Left cardiac atrium (tissue), 4 donors: ENCODE results near the gene DGKB. TPM values are rescaled to one million over a fixed set of nuclear protein-coding genes. Genes with fewer than 3 reads are reported as not detected.

Experiments used
- ATAC-seq, 2 donors: fragments of 200-7000 bp; cut with Tn5 transposase; one replicate each; pipeline ENCODE4 v1.9.1; 2020; ENCODE audit warnings: mild to moderate bottlenecking in 2 of 2, moderate library complexity in 2 of 2
- DNase-seq: peaks from one replicate; pipeline ENCODE4 v3.0.0-alpha.2; 2020
- intact Hi-C, 2 donors: fragments of 100-400 bp; cut with DNase I; formaldehyde crosslinking; loops; one replicate each; pipeline versions ENCODE4 v1.14.1 to v1.15.1; 2022 to 2023
- total RNA-seq, 2 donors: library from RNA; stranded (reverse); fragmentation: NEBNext Ultra II Directional; extraction: Animal tissue kit (Norgen Biotek cat#: 25700); gene quantifications; one replicate each; pipeline ENCODE4 v1.2.1, GENCODE V29; 2021
- donor health status: DM: no; HTN: yes; CAD: no.
- donor health status: DM: no; HTN: yes; CAD: no; lungs with severe emphysema.
- donor health status: DM: yes; HTN: yes; CAD: no.
- donor health status: Dilated cardiomyopathy.

DGKB gene
- total RNA-seq, 2 donors from 2014 or later = 0.38 to 1.9 TPM

DNA sequence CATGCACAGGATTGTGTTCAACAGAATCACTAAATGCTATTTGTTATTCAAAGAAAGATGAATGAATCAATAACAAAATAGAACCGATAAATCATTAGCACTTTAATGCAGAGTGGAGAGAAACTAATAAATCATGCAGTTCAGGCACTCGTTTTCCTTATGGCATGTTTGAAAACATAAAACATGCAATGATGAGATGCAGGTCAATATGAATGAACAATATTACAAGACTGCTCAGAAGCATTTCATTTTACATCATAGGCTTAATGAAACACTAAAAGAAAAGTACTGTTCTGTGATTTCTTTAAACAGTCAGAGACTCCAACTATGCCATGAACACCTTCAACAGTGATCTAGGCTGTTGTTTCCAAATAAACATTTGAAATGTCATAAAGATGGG, 755.0 kb downstream of the DGKB start:
- intact Hi-C loops = no loop called here
- no peak for ATAC-seq

DNA sequence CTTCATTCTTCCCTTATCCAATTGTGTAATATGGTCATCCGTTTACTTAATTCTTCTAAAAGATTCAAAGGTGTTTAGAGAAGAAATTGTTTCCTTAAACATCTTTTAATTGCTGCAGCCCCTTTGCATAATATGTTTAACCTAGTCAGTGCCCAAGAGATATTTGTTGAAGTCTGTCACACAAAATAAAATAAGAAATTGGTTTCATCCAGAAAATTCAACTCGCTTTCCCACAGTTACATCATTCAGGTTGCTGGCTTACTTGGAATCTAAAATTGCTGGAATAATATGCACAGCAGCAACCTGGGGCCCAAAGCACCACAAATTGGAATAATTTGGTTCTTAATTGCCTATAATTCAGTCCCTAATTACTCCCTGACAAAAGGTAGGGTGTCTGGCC, 758.0 kb downstream of the DGKB start:
- intact Hi-C loops = no loop called here
- ATAC-seq (no peak), DNase-seq (no peak)

More for the DNA sequence above, 755.0 kb downstream of the DGKB start:
- no peak for DNase-seq

GRCh38 chr7:14144109-14144508, 758.4 kb downstream of the DGKB start:
- no peak for DNase-seq
- intact Hi-C loops = no loop called here
- no peak for ATAC-seq

GRCh38 chr7:14137676-14138075, 764.9 kb downstream of the DGKB start:
- ATAC-seq (no peak), DNase-seq (no peak)
- intact Hi-C loops = no loop called here

DNA sequence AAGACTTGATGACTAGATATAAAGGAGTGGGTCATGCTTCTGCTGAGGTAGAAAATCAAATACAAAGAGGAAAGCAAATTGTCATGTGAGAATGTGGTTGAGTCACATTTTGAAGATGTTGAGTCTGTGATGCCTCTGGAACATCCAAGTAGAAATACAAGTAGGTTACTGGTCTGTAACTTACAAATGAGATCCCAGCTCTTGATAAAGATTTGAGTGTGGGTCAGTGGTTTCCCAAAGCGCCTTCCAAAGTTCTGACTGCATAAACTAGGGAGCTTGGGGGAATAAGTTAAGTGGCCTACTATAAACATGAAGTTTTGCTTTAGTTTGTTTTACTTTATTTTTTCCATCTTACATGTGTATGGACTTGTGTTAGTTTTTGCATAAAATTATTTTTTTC, 768.8 kb downstream of the DGKB start:
- intact Hi-C loops = no loop called here
- ATAC-seq = no peak
- no peak for DNase-seq

- ATAC-seq (no peak), DNase-seq (no peak)
- intact Hi-C loops = no loop called here
Measured at GRCh38 chr7:14125998-14126397, 776.6 kb downstream of the DGKB start.

DNA sequence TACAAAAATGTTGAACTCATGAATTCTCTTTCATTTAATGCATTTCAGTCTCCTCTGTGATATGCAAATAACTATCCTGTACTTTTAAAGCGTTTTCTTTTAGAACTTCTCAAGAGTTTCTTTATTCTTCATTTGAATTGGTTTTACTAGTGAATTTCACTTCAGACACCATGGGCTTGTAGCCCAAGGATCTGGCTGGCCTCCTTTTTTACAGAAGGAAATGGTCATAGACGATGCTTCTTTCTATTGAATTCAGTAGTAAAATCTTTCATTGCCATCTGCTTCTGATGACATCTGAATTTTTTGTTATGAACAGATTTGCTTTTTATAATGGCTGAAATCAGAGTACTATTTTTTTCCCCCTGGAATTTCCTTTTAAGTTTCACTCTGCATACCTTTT, 777.8 kb downstream of the DGKB start:
- DNase-seq (no peak), ATAC-seq (no peak)
- intact Hi-C loops = no loop called here

DNA sequence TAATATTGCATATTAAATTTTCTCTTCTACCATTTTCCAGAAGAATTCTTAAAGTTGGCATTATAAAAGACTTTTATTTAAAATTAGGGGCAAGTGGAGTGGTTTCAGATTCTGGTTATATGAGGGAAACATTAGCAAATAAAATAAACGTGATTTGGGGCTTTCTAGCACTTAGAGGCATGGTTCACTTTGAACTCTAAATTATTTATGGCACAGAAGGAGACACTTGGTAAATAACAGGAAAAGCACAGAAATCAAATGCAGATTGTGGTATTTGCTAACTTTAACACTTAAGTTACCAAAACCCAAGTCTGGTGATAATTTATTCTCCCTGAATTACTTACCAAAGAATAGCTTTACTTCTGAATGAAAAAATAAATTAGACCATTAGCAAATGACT, 778.6 kb downstream of the DGKB start:
- intact Hi-C loops = no loop called here
- DNase-seq (no peak), ATAC-seq (no peak)

GRCh38 chr7:14115701-14116100, 786.9 kb downstream of the DGKB start:
- DNase-seq = no peak
- no peak for ATAC-seq
- intact Hi-C loops = no loop called here

- ATAC-seq (no peak), DNase-seq (no peak)
- intact Hi-C loops = no loop called here
Measured at GRCh38 chr7:14104861-14105260, 797.7 kb downstream of the DGKB start.

GRCh38 chr7:14096159-14096558, 806.4 kb downstream of the DGKB start:
- intact Hi-C loops = no loop called here
- DNase-seq (no peak), ATAC-seq (no peak)

DNA sequence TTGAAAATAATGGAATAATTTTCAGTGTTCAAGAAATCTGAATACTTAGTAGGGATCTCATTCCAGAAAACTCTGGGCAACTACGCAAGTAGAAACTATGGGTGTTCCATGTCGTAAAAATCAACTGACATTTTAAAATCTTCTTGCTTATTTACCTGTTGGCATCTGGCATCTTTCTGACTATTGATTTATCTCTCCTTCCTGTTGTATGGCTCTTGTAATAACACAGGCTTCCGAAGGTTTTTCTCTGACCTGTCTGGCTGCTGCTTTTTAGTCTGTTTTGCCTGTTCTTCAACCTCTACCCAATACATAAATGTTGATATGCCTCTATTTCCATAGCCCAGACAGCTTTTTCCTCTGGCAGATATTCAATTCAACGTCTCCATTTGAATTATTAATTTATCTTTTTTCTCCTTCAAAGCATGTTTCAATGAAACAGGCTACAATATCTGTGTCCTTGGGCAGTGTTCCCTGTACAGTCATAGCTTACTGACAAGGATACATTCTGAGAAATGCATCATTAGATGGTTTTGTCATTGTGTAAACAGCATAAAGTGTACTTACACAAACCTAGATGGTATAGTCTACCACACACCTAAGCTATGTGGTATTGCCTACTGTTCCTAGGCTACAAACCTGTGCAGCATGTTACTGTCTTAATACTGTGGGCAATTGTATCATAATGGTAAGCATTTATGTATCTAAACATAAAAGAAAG, 807.2 kb downstream of the DGKB start:
- DNase-seq = no peak
- intact Hi-C loops = no loop called here
- no peak for ATAC-seq
